Coronary artery (tissue), 2 donors: Measurements from ENCODE around the gene PITPNC1.

ENCODE experiments used
- DNase-seq: peaks from one replicate; pipeline ENCODE4 v3.0.0-alpha.2; 2017; ENCODE audit warnings: low spot score
- H3K27ac ChIP-seq, 2 donors: fragments of 200-600 bp; sonication (generic); one replicate each; pipeline ENCODE4 v1.5.1; 2016 to 2019
- H3K4me3 ChIP-seq: fragments of 200-600 bp; sonication (generic); 2 replicates; pipeline ENCODE4 v1.5.1; 2016; ENCODE audit warnings: mild to moderate bottlenecking, moderate library complexity
- CTCF ChIP-seq: fragments of 200-600 bp; sonication (generic); IDR thresholded peaks from one replicate; pipeline ENCODE4 v1.5.1; 2019; ENCODE audit warnings: antibody characterized with exemption

PITPNC1 gene

GRCh38 chr17:67362173-67362572 is 14.9 kb upstream of the PITPNC1 start:
- no peak for TF ChIP-seq CTCF
- no peak overlapping the region for H3K4me3 ChIP-seq
- no peak overlapping the region for H3K27ac ChIP-seq
- DNase-seq: no peak

GRCh38 chr17:67364847-67365737 is 12.0 kb upstream of the PITPNC1 start:
- TF ChIP-seq CTCF: no peak
- Histone ChIP-seq H3K4me3 (peak overlapping the region; percentile 99), H3K27ac (peak overlapping the region; percentile 92 to 97)
- DNase-seq: no peak

- TF ChIP-seq CTCF: no peak
- no peak for DNase-seq
- Histone ChIP-seq H3K4me3 (peak overlapping the region; percentile 99), H3K27ac (peak overlapping the region; percentile 92 to 97)
These were observed 11.3 kb upstream of the PITPNC1 start for GRCh38 chr17:67365738-67366192.

GRCh38 chr17:67366193-67367157 is 10.6 kb upstream of the PITPNC1 start, which contains the start of gene PSMD12:
TSS of gene PSMD12 (minus strand) at chr17:67366577. CDS start at chr17:67366519, 58 bp downstream.
- TF ChIP-seq CTCF: no peak
- peak; percentile 94 for DNase-seq
- Histone ChIP-seq H3K4me3 (peak within 1 kb of the TSS; percentile 99), H3K27ac (peak within 1 kb of the TSS; percentile 92 to 97)

DNA sequence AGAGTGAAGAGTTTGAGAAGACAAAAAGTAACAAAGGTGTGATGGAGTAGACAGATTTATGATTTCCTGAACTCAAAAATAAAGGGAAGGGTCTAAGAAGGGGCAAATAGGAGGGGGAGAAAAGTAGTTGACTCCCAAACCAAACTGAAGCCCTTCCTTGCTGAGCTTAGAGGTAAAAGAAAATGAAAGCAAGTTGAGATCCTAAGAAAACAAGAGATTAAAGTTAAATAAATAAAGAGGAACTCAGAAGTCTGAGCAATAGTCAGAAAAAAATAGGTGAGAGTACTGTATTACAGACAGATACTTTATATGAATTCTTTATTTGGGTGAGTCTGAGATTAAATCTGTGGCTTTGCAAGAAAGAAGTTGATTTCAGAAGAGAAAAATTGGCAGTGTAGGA is 7.4 kb upstream of the PITPNC1 start:
- Histone ChIP-seq H3K4me3 (no peak overlapping the region), H3K27ac (no peak overlapping the region)
- DNase-seq: no peak
- no peak for TF ChIP-seq CTCF

DNA sequence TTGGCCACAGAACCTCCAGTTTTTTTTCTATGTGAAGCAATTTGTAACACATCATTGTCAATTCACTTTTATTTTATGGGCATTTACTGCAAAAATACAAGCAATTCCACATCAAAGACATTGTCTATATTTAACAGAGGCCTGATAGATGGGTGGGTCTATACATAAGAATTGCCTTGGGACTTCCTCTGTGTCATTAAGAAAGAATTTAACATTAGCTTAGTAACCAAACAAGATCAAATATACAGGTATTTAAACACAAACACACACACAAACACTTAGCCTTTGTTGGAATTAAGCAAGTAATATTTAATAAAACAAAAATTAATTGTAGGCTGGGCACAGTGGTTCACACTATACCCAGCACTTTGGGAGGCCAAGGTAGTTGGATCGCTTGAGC is 4.3 kb upstream of the PITPNC1 start:
- no peak for TF ChIP-seq CTCF
- DNase-seq: no peak

More for the DNA sequence above, 4.3 kb upstream of the PITPNC1 start:
- Histone ChIP-seq H3K27ac (no peak overlapping the region), H3K4me3 (no peak overlapping the region)
